Upper lobe of right lung (tissue), 1 donor: Measurements from ENCODE around the gene MFSD1. TPM values are rescaled to one million over a fixed set of nuclear protein-coding genes. Genes with fewer than 3 reads are reported as not detected.

ENCODE experiments used
- ATAC-seq: fragments of 200-7000 bp; cut with Tn5 transposase; one replicate; pipeline ENCODE4 v1.9.1; 2020; ENCODE audit warnings: mild to moderate bottlenecking, moderate library complexity
- DNase-seq: peaks from one replicate; pipeline ENCODE4 v3.0.0-alpha.2; 2020
- H3K27ac ChIP-seq: fragments of 200-600 bp; one replicate; pipeline ENCODE4 v1.8.0; 2022
- H3K27me3 ChIP-seq: fragments of 200-600 bp; one replicate; pipeline ENCODE4 v1.8.0; 2022; ENCODE audit warnings: mild to moderate bottlenecking
- H3K36me3 ChIP-seq: fragments of 200-600 bp; one replicate; pipeline ENCODE4 v1.8.0; 2022
- H3K4me1 ChIP-seq: fragments of 200-600 bp; one replicate; pipeline ENCODE4 v1.8.0; 2022
- H3K4me3 ChIP-seq: fragments of 200-600 bp; one replicate; pipeline ENCODE4 v1.8.0; 2022; ENCODE audit warnings: mild to moderate bottlenecking
- H3K9me3 ChIP-seq: fragments of 200-600 bp; one replicate; pipeline ENCODE4 v1.8.0; 2022
- CTCF ChIP-seq: fragments of 200-600 bp; IDR thresholded peaks from one replicate; pipeline ENCODE4 v1.8.0; 2022; ENCODE audit warnings: antibody characterized with exemption
- intact Hi-C: fragments of 100-400 bp; cut with DNase I; formaldehyde crosslinking; loops from one replicate; pipeline ENCODE4 v1.11.0; 2022
- total RNA-seq: library from RNA; stranded (reverse); fragmentation: NEBNext Ultra II Directional; extraction: Animal tissue kit (Norgen Biotek cat#: 25700); gene quantifications from one replicate; pipeline ENCODE4 v1.2.1, GENCODE V29; 2021
- donor health status: DM: no; HTN: yes; CAD: no; lungs with severe emphysema.

MFSD1 gene
- total RNA-seq, 1 donor from 2014 or later, result 84.5 TPM

GRCh38 chr3:158845765-158846350, 44.0 kb downstream of the MFSD1 start:
- no peak overlapping the region for H3K4me3 ChIP-seq
- ATAC-seq (peak; percentile 67), DNase-seq (no peak)
- no peaks in the 10 kb centered on the region for H3K27me3 ChIP-seq
- H3K4me1 ChIP-seq, result no peaks in the 10 kb centered on the region
- H3K36me3 ChIP-seq, result no peaks in the 10 kb centered on the region
- intact Hi-C loops, result no loop called here
- H3K27ac ChIP-seq, result no peak overlapping the region
- peak; percentile 64 for TF ChIP-seq CTCF
- H3K9me3 ChIP-seq, result no peaks in the 10 kb centered on the region

- no peak overlapping the region for H3K27ac ChIP-seq
- ATAC-seq (no peak), DNase-seq (no peak)
- intact Hi-C loops, result no loop called here
- H3K27me3 ChIP-seq, result no peaks in the 10 kb centered on the region
- no peaks in the 10 kb centered on the region for H3K9me3 ChIP-seq
- H3K4me1 ChIP-seq, result no peaks in the 10 kb centered on the region
- H3K36me3 ChIP-seq, result no peaks in the 10 kb centered on the region
- no peak for TF ChIP-seq CTCF
- no peak overlapping the region for H3K4me3 ChIP-seq
Observed at GRCh38 chr3:158846803-158847451, 45.1 kb downstream of the MFSD1 start.

GRCh38 chr3:158847452-158847821, 45.6 kb downstream of the MFSD1 start:
- no peak overlapping the region for H3K4me3 ChIP-seq
- H3K27me3 ChIP-seq, result no peaks in the 10 kb centered on the region
- no peaks in the 10 kb centered on the region for H3K9me3 ChIP-seq
- H3K27ac ChIP-seq, result no peak overlapping the region
- no peaks in the 10 kb centered on the region for H3K36me3 ChIP-seq
- DNase-seq (no peak), ATAC-seq (no peak)
- TF ChIP-seq CTCF, result no peak
- no peaks in the 10 kb centered on the region for H3K4me1 ChIP-seq
- intact Hi-C loops, result no loop called here

GRCh38 chr3:158847885-158848284, 46.0 kb downstream of the MFSD1 start:
- DNase-seq (no peak), ATAC-seq (no peak)
- Histone ChIP-seq H3K36me3 (no peaks in the 10 kb centered on the region), H3K4me1 (no peaks in the 10 kb centered on the region), H3K4me3 (no peak overlapping the region), H3K27ac (no peak overlapping the region), H3K9me3 (no peaks in the 10 kb centered on the region), H3K27me3 (no peaks in the 10 kb centered on the region)
- no peak for TF ChIP-seq CTCF
- intact Hi-C loops, result no loop called here

GRCh38 chr3:158849757-158850156, 47.9 kb downstream of the MFSD1 start:
- TF ChIP-seq CTCF, result no peak
- Histone ChIP-seq H3K36me3 (no peaks in the 10 kb centered on the region), H3K4me3 (no peak overlapping the region), H3K27ac (no peak overlapping the region), H3K9me3 (no peaks in the 10 kb centered on the region), H3K27me3 (no peaks in the 10 kb centered on the region), H3K4me1 (no peaks in the 10 kb centered on the region)
- ATAC-seq, result no peak
- intact Hi-C loops, result loop anchor here (5.0 kb wide), 1 partner anchor 408 kb away; no protein-coding TSS in a partner anchor
- no peak for DNase-seq
